ENCODE measurements around the gene ADGRE3.
"Not testable (repeated sequence)": the region's sequence is repeated elsewhere in the genome, so short reads cannot be mapped to it uniquely, and the experiment has no call there.

ADGRE3 gene

DNA sequence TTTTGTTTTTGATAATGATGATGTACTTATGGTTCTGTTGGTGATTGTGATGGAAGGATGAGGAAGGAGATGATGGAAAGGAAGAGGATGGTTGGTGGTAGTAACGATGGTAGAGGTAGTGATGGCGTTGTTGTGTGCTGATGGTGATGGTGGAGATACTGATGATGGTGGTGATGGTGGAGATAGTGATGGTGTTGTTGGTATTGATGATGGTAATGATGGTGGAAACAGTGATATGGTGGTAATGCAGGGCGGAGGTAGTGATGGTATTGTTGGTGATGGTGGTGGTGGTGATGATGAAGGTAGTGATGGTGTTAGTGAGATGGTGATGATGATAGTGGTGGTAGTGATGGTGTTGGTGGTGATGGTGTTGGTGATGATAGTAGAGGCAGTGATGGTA lies 79.1 kb downstream of the ADGRE3 start:
- DNase-seq, result no peak

DNA sequence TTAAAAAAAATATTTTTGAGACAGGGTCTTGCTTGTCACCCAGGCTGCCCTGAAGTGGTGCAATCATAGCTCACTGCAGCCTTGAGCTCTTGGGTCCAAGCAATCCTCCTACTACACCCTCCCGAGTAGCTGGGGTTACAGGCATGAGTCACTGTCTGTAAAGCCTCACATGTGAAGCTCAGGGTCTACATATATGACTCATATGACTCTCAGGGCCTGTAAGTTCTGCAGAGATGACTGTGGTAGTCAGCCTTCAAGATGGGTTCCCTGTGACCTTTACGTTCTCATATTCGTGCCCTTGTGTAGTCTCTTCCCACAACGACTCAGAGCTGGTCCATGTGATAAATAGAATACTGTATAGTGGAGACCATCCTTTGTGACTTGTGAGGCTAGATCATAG lies 85.2 kb downstream of the ADGRE3 start:
- not testable (repeated sequence) for DNase-seq

DNA sequence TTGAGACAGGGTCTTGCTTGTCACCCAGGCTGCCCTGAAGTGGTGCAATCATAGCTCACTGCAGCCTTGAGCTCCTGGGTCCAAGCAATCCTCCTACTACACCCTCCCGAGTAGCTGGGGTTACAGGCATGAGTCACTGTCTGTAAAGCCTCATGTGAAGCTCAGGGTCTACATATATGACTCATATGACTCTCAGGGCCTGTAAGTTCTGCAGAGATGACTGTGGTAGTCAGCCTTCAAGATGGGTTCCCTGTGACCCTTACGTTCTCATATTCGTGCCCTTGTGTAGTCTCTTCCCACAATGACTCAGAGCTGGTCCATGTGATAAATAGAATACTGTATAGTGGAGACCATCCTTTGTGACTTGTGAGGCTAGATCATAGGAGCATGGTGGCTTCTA lies 89.5 kb downstream of the ADGRE3 start:
- DNase-seq, result not testable (repeated sequence)

DNA sequence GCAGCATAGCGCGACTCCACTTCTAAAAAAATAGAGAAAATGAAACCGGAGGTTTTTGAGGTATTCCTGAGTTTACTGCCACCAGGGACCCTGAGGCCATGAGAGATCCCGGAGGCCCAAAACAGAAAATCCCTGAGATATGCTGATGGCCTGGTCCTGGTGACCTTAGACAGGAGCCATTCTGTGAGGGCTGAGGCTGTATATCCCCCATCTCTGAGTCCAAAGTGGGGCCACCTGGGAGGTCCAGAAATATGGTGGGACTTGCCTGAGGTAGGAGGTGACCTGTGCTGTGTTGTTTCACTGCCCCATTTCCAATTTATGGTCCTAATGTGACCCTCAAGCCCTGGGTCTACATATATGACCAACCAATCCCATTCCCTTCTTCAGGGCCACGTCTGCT lies 90.3 kb downstream of the ADGRE3 start:
- DNase-seq, result not testable (repeated sequence)

DNA sequence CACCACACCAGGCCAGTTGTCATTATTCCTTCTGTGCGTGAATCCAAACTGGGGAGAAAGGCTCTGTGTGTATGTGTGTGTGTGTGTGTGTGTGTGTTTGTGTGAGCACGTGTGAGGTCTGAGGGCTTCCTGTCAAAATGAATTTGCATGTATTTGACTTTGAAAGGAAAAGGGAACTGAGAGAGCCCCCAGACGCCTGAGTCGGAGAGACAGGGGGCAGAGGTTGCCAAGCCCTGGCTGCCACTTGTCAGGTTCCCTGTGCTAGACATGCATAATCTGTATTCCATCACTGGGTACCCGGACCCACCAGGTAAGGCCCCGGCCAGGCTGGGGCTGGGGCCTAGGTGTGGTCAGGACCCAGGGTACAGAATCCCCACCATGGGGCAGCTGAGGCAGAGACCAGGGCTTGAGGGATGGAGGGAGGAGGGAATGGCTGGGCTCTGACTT lies 91.7 kb downstream of the ADGRE3 start, which contains the start of gene CLEC17A:
Gene CLEC17A, plus strand, starts transcription at position 191 of the 447 bp plus-strand sequence. Its CDS starts 77 bp downstream, at position 268.
- no peak for DNase-seq

DNA sequence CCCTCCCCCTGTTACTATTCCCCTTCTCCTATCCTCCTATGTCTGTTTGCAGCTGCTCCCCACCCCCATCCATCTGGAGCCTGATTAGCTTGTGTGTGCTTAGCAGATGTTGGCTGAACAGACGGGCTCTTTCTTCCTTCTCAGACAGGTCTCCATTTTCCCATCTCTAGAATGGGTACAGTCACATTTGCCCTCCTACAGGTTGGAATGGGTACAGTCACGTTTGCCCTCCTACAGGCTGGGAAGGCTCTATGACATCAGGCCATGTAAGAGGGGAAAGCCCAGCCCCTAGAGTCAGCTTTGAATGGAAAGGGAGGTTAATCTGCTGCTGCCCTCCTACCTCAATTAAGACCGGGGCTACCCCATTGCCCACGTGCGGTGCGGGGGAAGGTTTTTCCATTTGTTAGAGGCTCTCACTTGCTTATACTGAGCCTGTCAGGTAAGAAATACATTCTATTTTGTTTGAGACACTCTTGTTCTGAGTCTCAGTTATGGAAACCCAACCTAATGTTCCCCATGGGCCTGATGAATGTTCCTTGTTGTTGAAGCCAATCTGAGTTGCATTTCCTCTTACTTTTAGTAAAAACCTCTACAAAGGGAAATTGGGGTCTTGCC lies 93.9 kb downstream of the ADGRE3 start:
- DNase-seq, result no peak

DNA sequence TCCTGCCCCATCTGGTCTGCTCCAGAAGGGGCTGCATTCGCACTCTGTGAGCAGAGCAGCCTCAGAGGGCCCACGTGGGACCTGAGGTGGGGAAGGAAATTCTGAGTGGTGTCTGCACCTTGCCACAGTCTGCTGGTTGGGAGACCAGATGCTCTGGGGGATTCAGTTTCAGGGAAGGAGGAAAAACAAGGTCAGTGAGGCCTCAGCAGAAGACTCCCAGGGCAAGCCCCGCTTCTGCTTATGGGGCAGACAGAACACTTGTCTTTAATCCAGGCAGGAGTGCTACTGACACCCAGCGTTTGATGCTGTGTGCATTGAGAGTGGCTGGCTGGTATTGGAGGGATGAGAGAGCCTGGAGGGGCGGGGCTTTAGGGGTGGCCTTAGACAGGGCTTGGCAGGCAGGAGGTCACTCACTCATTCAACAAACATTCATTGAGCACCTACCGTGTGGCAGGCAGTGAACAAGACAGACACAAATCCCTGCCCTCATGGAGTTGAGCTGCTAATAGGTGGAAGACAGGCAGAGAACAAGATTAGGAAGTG lies 96.7 kb downstream of the ADGRE3 start:
- no peak for DNase-seq

DNA sequence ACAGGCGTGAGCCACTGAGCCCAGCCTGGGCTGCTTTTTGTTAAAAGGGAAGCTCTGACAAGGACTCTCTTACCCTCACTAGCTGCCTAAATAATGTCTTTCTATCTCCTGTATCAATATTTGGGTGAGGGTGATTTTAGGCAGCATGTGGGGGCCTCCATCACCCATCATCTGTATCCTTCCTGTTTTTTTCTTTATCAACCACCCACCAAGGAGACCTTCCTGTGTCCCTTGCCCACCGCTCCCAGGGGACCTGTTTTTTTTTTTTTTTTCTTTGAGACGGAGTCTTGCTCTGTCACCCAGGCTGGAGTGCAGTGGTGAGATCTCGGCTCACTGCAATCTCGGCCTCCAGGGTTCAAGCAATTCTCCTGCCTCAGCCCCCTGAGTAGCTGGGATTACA lies 97.4 kb downstream of the ADGRE3 start:
- no peak for DNase-seq

DNA sequence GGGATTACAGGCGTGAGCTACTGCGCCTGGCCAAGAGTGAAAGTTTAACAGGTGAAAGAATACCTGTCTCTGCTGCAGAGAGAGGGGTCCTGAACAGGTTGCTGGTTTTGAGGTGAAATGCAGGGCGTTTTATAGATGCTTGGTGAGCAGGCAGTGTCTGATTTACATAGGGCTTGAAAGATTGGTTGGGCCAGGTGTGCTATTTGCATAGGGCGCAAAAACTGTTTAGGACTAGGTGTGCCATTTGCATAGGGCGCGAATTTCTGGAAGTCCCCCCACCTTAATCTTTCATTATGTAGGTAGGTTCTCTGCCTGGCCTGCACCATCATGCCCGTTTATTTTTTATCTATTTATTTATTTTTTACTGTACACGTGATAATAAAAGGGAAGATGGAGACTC lies 98.3 kb downstream of the ADGRE3 start:
- DNase-seq, result no peak

DNA sequence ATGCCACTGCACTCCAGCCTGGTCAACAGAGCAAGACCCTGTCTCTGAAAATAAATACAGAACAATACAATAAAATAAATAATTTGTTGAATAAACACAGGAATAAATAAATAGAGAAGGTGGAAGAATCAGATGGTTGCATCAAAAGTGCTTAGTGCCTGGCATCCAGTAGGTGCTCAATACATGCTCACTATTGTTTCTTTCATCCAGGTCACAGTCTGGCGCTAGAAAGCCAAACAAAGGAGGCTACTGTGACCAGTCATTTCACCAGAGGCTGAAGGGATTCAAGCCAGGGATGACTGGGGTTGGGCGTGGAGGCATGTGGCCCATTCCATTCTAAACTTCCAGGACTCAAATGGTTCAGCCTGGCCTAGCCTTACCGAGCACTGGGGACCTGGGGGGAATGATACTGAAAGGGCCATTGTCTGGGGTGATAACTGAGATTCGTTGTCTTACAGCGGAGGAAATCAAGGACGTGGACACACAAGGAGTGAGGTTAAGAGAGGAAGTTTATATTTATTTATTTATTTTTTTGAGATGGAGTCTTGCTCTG lies 99.1 kb downstream of the ADGRE3 start:
- no peak for DNase-seq

DNA sequence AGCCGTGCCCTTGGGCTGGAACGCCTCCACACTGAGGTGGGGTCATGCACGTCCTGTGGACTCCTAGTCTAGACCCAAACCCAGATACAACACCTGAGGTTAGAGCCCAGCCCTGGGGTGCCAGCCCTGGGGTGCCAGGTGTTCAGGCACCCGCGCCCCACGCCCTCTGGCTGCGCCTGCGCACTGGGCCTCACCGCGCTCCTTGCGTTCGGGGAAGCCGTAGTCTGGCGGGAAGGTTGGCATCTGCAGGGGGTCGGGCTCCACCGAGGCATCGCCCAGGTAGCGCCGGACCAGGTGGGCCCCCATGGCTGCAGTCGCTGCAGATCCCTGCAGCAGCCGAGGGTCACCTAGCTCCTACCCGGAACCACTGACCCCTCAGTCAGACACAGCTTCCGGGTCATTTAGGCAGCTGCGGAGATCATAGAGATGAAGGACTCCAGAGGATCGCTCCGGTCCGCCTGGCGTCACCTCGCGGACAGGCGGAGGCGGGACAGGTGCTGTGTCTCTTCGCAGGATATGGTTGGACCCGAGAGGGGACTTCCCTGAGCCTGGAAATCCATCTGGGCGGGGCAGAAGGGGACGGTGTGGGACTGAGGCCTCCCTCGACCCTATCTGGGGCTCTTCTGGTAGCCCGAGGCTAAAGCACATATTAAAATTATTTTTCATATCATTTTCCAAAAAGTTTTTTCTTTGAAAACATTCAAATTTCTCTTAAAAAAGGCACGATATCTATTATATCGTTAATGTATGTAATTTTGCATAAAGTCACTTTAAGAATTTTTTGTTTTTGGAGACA lies 102.8 kb downstream of the ADGRE3 start, which contains the start of gene NDUFB7:
Gene NDUFB7, minus strand, starts transcription at position 372 of the 796 bp plus-strand sequence. Its CDS starts 66 bp downstream, at position 306.
- DNase-seq, result peak; percentile 86

DNA sequence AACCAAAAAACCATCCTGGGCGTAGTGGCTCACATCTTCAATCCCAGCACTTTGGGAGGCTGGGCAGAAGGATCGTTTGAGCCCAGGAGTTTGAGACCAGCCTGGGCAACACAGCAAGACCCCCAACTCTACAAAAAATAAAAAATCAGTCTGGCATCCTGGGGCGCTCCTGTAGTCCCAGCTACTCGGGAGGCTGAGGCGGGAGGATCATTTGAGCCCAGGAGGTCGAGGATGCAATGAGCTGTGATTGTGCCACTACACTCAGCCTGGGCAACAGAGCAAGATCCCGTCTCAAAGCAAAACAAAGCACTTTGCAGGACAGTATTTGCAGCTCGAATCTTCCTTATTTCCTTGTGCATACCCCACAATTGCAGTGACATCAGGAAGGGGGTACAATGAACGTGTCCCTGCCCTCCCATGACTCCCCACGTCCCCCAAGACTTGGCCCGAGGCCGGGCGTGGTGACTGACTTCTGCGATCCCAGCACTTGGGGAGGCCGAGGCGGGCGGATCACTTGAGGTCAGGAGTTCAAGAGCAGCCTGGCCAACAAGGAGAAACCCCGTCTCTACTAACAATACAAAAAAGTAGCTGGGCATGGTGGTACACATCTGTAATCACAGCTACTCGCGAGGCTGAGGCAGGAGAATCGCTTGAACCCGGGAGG lies 103.6 kb downstream of the ADGRE3 start:
- DNase-seq, result no peak
